Hepatocyte (in vitro differentiated cells): ENCODE results near the gene EMC8.
"Not testable (repeated sequence)": the region's sequence is repeated elsewhere in the genome, so short reads cannot be mapped to it uniquely, and the experiment has no call there.

Experiments
- CTCF ChIP-seq: fragments of 200-600 bp; sonication (generic); IDR thresholded peaks from 2 replicates; pipeline ENCODE4 v1.5.1; 2016; ENCODE audit warnings: antibody characterized with exemption, mild to moderate bottlenecking; ENCODE audit not compliant: poor library complexity
- EZH2 ChIP-seq: fragments of 200-600 bp; sonication (generic); IDR thresholded peaks from 2 replicates; pipeline ENCODE4 v1.6.1; 2016; ENCODE audit warnings: antibody characterized with exemption, mild to moderate bottlenecking, borderline replicate concordance

- TF ChIP-seq EZH2, CTCF: not testable (repeated sequence)
Measured at GRCh38 chr16:85817195-85817594, 17.9 kb upstream of the EMC8 start.
